NCI-H2081 (cell line): ENCODE measurements around the gene RHOV.
A peak's percentile ranks its signal among the peaks of the same experiment; 100 is the strongest.

ENCODE experiments used
- DNase-seq, 2 experiments: peaks; one replicate each; lab custom pipeline; 2025; lab: John Stamatoyannopoulos, UW

RHOV gene

GRCh38 chr15:40845036-40845435 is 29.0 kb downstream of the RHOV start:
- DNase-seq: no peak

- DNase-seq: peak in 1 of 2 experiments; percentile 44
Measured at GRCh38 chr15:40844696-40845030, 29.4 kb downstream of the RHOV start.

DNA sequence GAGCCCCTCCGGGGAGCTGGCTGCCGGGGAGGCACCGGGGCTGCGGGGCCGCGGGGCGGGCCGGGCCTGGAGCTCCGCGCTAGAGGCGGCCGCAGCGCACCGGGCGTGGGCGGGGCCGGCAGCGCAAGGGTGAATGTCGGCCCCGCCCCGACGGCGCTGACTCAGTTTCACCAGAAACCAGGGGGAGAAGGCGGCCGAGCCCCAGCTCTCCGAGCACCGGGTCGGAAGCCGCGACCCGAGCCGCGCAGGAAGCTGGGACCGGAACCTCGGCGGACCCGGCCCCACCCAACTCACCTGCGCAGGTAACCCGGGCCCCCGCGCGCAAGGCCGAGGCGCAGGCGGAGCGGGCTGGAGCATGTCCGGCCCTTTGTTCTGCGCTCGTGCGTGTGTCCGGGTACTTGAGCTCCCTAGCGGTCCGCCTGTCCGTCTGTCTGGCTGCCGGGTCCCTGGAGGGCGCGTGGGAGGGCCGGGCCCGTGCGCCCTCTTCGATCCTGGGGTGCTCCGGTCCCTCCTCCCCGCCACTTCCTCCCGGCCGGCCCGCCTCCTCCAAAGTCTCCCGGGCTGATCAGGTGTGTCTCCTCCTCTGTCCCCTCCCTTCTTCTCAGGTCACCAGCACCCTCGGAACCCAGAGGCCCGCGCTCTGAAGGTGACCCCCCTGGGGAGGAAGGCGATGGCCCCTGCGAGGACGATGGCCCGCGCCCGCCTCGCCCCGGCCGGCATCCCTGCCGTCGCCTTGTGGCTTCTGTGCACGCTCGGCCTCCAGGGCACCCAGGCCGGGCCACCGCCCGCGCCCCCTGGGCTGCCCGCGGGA is 29.9 kb downstream of the RHOV start, which contains the start of gene SPINT1:
Gene SPINT1, plus strand, starts transcription at position 164 of the 811 bp plus-strand sequence. Its CDS starts 507 bp downstream, at position 671.
- DNase-seq: peak; percentile 44 to 61

DNA sequence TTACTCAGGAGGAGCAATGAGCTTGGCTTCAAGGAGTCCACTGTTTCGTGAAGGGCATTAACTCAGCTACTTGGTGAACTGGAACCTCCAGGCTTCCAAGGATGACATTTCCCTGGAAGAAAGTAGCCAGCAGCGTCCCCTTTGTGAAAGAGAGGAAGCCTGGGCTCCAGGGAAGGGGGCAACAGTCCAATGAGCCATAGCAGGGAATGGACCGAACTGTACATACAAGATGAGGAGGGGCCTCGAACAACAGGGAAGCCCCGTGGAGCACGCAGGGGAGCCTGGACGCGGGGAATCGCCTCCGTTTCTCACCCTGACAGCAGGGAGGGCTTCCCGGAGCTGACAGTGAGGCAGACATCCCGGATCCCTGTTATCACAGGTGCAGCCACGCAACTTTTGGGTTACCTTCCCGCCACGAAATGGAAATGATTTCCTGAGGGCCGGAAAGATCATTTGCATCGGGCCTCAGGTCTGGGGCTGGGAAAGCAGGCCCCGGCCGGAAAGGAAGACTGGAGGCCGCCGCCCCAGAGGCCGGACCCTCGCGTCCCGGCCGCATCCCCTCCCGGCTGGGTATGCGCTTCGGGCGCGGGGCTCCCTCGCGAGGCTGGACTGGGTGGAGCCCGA is 30.7 kb downstream of the RHOV start:
- no peak for DNase-seq

DNA sequence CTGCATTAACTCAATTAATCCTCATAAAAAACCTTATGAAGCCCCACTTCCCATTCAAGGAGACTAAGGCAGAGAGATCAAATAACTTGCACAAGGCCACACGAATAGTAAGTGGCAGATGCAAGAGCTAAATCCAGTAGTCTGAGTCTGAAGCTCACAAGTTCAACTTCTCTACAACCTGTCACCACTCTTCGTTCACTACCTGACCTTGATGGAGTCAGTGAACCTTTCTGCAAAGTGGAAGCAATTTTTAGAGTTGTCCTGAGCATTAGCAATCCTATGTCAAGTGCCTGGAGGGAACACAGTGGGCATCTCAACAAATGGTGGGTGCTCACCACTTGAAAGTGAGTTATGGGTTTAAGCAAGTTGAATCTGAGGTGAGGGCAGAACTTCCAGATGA is 32.3 kb downstream of the RHOV start:
- DNase-seq: no peak

- DNase-seq: no peak
Measured at GRCh38 chr15:40838756-40839155, 35.3 kb downstream of the RHOV start.

DNA sequence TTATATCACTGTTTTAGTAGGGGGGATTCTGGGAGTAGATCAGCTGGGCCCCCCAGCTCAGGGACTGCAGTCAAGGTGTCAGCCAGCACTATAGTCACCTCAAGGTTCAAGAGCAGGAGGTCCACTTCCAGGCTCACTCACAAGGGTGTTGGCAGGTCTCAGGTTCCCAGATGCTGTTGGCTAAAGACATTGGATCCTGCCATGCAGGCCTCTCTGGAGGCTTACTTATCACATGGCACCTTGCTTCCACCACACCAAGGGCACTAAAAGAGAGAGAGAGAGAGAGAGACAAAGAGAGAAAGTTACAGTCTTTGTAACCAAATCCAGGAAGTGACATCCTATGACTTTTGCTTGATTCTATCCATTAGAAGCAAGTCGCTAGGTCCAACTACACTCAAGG is 38.0 kb downstream of the RHOV start:
- no peak for DNase-seq

DNA sequence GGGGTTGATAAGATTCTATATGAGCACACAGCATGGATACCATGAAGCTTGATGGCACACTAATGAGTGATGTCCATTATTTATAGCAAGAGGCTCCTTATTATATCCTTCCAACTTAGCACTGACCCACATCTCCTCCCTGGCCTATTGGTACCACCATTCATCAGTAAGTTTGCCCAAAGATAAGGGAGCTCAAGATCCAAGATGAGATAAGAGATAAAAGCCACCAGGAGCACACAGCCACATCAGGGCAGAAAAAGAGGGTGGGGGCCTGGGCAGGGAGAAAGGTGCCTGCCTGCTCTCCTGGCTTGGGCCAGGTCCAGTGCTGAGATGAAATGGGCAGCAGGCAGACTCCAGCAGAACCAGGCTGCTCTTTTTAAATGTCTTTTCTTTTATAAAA is 41.1 kb downstream of the RHOV start:
- no peak for DNase-seq

DNA sequence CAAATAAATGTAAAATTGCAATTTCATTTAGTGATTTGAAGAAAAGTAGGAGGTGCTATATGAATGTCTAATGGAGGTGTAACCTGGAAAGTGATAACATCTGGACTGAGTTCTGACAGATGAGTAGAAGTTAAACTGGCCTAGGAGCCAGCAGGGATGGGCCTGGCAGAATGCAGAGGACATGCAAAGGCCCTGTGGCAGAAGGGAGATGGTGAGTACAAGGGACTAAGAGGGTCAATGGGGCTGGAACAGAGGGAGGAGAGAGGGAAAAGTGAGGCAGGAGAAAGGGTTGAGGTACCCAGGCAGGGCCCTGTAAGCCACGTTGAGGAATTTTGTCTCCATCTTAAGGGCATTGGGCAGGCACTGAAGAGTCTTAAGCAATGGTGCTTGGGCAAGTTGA is 42.2 kb downstream of the RHOV start:
- DNase-seq: no peak

GRCh38 chr15:40830884-40831283 is 43.1 kb downstream of the RHOV start:
- DNase-seq: peak; percentile 85 to 92

GRCh38 chr15:40829115-40829514 is 44.9 kb downstream of the RHOV start:
- no peak for DNase-seq

DNA sequence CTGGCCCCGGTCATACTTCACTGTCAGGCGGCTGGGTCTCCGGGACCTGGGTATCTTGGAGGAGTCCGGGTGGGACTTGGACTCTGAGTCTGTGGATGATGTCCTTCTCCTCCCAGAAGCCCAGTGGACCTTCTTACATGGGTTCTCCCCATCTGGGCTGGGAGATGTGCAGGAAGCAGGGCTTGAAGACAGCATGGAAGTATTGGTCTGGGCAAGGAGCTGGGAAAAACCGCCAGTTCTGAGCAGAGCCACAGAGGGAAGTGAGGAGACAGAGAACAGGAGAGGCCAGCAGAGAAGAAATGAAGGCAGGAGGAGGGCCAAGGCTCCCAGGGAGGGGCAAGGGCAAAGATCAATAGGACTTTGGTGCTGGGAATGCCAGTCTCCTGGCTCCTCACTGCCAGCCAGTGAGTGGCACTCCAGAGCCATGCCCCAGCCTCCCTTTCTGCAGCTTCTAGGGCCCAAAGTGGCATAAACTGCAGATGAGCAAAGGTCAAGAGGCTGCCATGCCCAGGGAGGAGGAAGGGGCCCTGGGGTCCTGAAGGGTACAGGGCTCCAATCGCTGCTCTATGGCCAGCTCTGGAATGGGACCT is 45.5 kb downstream of the RHOV start, which contains the start of gene PPP1R14D:
Gene PPP1R14D, minus strand, starts transcription at position 262 of the 590 bp plus-strand sequence. Its CDS starts 67 bp downstream, at position 195.
- DNase-seq: no peak

DNA sequence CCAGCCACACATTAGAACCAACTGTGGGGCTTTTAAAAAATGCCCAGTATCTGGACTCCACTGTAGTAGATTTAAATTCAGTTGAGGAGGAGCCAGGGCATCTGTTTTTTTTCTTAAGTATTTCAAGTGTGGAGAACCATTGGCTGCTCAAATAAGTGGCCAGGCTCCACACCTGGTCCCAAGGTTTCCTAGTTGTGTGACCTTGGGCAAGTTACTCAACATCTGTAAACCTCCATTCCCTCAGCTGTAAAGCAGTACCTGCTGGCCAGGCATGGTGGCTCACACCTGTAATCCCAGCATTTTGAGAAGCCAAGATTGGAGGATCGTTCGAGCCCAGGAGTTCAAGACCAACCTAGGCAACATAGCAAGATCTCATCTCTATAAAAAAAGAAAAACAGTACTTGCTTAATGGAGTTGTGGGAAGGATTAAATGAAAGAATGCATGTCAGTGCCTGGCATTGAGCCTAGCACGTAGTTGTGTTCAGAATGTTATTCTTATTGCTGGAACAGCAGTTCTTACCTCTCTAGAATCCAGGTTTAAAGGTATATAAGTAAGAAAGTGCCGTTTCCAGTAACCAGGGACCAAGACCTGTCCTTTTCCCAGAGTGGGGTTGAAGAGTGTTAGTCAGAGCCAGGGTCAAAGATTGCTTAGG is 47.5 kb downstream of the RHOV start:
- no peak for DNase-seq

DNA sequence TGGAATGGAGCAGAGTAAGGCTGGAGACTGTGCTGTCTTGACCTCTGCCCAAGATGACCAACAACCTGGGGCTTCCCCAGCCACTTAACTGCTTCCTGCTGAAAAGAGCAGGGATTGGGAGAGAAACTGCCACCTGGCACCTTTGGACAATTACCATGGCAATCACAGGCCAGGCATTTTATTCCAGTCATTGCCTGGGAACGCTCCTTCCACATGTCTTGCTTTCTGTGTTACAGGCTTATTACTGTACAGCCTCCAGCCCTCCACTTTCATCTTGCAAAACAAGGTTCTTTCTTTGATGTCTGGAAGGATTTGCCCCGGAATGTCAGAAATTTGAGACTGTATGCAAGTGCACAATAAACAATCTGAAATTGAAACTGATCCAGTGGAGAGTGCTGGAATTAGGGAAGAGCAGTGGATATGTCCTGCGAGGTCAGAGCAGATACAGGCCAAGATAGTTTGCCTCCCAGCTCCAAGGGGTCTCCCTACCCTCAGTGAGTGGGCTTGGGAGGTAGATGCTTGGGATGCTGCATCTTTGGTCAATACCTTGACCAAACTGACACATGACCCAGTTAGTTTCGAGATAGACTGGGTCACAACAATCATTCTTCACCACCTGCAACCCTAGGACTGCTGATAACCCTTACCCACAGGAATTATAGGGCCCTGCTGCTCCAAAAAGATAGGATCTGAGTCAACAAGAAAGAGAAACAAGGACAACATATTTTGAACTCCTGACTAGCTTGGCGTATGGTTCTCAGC is 48.2 kb downstream of the RHOV start:
- no peak for DNase-seq

DNA sequence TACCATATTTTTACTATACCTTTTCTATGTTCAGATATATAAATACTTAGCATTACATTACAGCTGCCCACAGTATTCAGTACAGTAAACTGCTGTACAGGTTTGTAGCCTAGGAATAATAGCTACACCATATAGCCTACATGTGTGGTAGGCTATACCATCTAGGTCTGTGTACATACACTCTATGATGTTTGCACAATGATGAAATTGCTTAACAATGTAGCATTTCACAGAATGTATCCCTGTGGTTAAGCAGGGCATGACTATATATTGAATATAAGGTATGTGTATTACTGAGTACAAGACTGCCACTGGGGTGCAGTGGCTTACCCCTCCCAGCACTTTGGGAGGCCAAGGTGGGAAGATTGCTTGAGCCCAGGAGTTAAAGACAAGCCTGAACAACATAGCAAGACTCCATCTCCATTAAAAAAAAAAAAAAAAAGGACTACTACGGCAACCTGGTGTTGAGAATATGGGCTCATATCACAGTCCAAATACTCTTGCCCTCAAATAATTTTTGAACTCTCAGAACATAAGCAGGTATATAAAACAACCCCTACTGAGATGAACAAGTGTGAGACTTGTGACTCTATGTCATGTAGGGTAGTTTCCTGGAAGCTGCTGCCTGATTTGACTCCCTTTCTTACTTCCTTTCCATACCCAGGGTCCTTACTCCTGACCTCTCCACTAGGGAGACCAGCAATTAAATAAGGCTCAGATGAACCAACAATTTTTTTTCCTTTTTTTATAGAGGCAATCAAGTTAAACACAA is 50.3 kb downstream of the RHOV start:
- peak in 1 of 2 experiments; percentile 16 for DNase-seq
